22Rv1 (cell line): ENCODE results near the gene MTHFD1L.
A peak's percentile ranks its signal among the peaks of the same experiment; 100 is the strongest.

Source experiments
- H3K27ac ChIP-seq: fragments of 450-650 bp; 2 replicates; pipeline ENCODE4 v1.5.1; 2017
- CTCF ChIP-seq: fragments of 450-650 bp; IDR thresholded peaks from 2 replicates; pipeline ENCODE4 v1.5.1; 2017; ENCODE audit warnings: mild to moderate bottlenecking
- ZFX ChIP-seq: fragments of 450-650 bp; IDR thresholded peaks from 2 replicates; pipeline ENCODE4 v1.6.1; 2017; ENCODE audit warnings: antibody characterized with exemption, borderline replicate concordance

Gene MTHFD1L

GRCh38 chr6:151058021-151058733, 192.7 kb downstream of the MTHFD1L start:
- TF ChIP-seq ZFX, result no peak
- TF ChIP-seq CTCF, result no peak
- no peak overlapping the region for H3K27ac ChIP-seq

GRCh38 chr6:151059612-151060095, 194.2 kb downstream of the MTHFD1L start:
- TF ChIP-seq CTCF (no peak), ZFX (no peak)
- peak overlapping the region; percentile 50 for H3K27ac ChIP-seq

GRCh38 chr6:151060096-151060765, 194.7 kb downstream of the MTHFD1L start:
- H3K27ac ChIP-seq, result peak overlapping the region; percentile 50

GRCh38 chr6:151060766-151061531, 195.4 kb downstream of the MTHFD1L start:
- no peak for TF ChIP-seq CTCF
- no peak for TF ChIP-seq ZFX
- peak overlapping the region; percentile 50 for H3K27ac ChIP-seq

More at GRCh38 chr6:151060096-151060765, 194.7 kb downstream of the MTHFD1L start:
- TF ChIP-seq CTCF (no peak), ZFX (no peak)

- H3K27ac ChIP-seq, result peak overlapping the region; percentile 2; the same call in 1 of the 2 replicates
- TF ChIP-seq ZFX (no peak), CTCF (no peak)
Measured at GRCh38 chr6:151063352-151063751, 197.8 kb downstream of the MTHFD1L start.

- no peak overlapping the region for H3K27ac ChIP-seq
- TF ChIP-seq ZFX (no peak), CTCF (no peak)
Measured at GRCh38 chr6:151063842-151064647, 198.5 kb downstream of the MTHFD1L start.
